HG03432 (cell line): Measurements from ENCODE around the gene P2RX6.
"Not testable (repeated sequence)": the region's sequence is repeated elsewhere in the genome, so short reads cannot be mapped to it uniquely, and the experiment has no call there.

ENCODE experiments used
- ATAC-seq: cut with Tn5 transposase; IDR thresholded peaks from one replicate; pipeline ENCODE4 v1.9.1; 2021; ENCODE audit warnings: mild to moderate bottlenecking, moderate library complexity; ENCODE audit not compliant: unreplicated experiment

Gene P2RX6

GRCh38 chr22:21051145-21051830 is 36.3 kb downstream of the P2RX6 start:
- no peak for ATAC-seq

GRCh38 chr22:21051831-21052400 is 37.0 kb downstream of the P2RX6 start:
- ATAC-seq = no peak

- ATAC-seq = no peak
Observed at GRCh38 chr22:21052715-21053459, 37.9 kb downstream of the P2RX6 start.

- ATAC-seq = no peak
Observed at GRCh38 chr22:21054046-21054713, 39.2 kb downstream of the P2RX6 start.

GRCh38 chr22:21054714-21055563 is 40.0 kb downstream of the P2RX6 start:
- ATAC-seq = no peak

GRCh38 chr22:21055564-21055834 is 40.5 kb downstream of the P2RX6 start:
- ATAC-seq = no peak

GRCh38 chr22:21055880-21056319 is 40.9 kb downstream of the P2RX6 start:
- no peak for ATAC-seq

GRCh38 chr22:21060363-21060762 is 45.4 kb downstream of the P2RX6 start:
- ATAC-seq = not testable (repeated sequence)

- not testable (repeated sequence) for ATAC-seq
Observed at GRCh38 chr22:21061660-21062321, 46.8 kb downstream of the P2RX6 start.

GRCh38 chr22:21064425-21064824 is 49.5 kb downstream of the P2RX6 start:
- ATAC-seq = not testable (repeated sequence)

- ATAC-seq = no peak
Observed at GRCh38 chr22:21064917-21065864, 50.2 kb downstream of the P2RX6 start.

- ATAC-seq = no peak
Observed at GRCh38 chr22:21067075-21067900, 52.3 kb downstream of the P2RX6 start.

GRCh38 chr22:21067901-21068680 is 53.1 kb downstream of the P2RX6 start:
- no peak for ATAC-seq

GRCh38 chr22:21068681-21069276 is 53.8 kb downstream of the P2RX6 start:
- ATAC-seq = no peak

GRCh38 chr22:21069375-21069774 is 54.4 kb downstream of the P2RX6 start:
- no peak for ATAC-seq

GRCh38 chr22:21070690-21071615 is 56.0 kb downstream of the P2RX6 start:
- ATAC-seq = no peak
